Cardiac fibroblast (primary cell): Measurements from ENCODE around the gene CACNA1A.

Source experiments
- DNase-seq, 2 donors: peaks; one replicate each; pipeline versions ENCODE4 v3.0.0 to v3.0.0-alpha.2; 2010; ENCODE audit warnings: low read depth in 2 of 2
- H3K4me3 ChIP-seq, 2 donors: replicated peaks in 1 of 2; 1 replicate in 1 of 2; 2 replicates in 1 of 2; pipeline ENCODE4 v1.5.1; 2011; ENCODE audit warnings: low read depth in 2 of 2, low read length in 2 of 2, mild to moderate bottlenecking in 2 of 2, moderate library complexity in 1 of 2
- TF ChIP-seq, protein P1 (sequence below): IDR thresholded peaks from one replicate; pipeline ENCODE4 v1.5.1; 2011; ENCODE audit warnings: low read depth, mild to moderate bottlenecking, low read length, inconsistent platforms

CACNA1A gene

DNA sequence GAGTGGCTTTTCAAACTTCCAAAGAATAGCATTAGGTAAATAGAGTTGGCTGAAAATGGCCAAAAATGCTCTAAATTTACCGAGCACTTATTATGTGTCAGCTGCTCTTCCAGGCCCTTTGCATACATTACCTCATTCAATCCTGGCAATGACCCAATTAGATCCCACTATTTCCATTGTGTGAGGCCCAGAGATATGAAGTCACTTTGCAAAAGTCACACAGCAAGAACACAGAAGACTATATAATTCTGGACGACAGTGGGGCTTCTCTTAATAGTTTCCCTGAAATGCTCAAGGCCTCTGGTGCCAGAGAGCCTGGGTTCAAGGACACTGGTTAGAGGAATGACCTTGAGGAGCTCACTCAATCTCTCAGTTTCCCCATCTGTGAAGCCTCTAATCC, 209.3 kb downstream of the CACNA1A start:
- TF ChIP-seq, protein P1, sequence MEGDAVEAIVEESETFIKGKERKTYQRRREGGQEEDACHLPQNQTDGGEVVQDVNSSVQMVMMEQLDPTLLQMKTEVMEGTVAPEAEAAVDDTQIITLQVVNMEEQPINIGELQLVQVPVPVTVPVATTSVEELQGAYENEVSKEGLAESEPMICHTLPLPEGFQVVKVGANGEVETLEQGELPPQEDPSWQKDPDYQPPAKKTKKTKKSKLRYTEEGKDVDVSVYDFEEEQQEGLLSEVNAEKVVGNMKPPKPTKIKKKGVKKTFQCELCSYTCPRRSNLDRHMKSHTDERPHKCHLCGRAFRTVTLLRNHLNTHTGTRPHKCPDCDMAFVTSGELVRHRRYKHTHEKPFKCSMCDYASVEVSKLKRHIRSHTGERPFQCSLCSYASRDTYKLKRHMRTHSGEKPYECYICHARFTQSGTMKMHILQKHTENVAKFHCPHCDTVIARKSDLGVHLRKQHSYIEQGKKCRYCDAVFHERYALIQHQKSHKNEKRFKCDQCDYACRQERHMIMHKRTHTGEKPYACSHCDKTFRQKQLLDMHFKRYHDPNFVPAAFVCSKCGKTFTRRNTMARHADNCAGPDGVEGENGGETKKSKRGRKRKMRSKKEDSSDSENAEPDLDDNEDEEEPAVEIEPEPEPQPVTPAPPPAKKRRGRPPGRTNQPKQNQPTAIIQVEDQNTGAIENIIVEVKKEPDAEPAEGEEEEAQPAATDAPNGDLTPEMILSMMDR, result no peak
- DNase-seq, result no peak
- H3K4me3 ChIP-seq, result no peak overlapping the region

DNA sequence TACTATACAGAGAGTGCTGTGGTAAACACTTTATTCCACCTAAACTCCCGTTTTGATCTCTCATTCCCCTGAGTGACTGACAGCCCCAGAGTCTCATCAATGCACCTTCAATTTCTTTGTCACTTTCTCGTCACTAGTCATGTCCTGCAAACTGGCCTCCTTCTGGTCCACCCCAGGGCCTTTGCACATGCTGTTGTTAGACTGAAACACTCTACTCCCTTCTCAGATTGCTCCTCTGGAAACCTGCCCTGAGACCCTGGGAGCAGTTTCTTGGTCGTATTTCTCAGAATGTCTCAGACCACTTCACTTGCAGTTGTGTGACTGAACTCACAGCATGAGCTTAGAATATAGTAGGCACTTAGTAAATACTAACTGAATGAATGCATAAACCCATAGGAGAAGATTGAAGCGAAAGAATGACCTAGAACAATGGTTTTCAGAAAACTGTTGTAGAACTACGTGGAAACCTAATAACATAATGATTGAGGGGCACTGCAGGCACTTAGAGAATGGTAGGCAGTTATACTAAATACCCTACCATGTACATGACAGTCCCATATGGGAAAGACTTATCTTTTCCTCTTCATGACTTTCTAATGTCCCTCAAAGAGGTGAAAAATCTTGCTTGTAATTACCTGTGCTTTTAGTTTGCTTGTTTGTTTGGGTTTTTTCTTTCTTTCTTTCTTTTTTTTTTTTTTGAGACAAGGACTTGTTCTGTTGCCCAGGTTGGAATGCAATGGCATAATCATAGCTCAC, 211.3 kb downstream of the CACNA1A start:
- no peak for DNase-seq
- no peak overlapping the region for H3K4me3 ChIP-seq
- TF ChIP-seq, protein P1, result no peak

DNA sequence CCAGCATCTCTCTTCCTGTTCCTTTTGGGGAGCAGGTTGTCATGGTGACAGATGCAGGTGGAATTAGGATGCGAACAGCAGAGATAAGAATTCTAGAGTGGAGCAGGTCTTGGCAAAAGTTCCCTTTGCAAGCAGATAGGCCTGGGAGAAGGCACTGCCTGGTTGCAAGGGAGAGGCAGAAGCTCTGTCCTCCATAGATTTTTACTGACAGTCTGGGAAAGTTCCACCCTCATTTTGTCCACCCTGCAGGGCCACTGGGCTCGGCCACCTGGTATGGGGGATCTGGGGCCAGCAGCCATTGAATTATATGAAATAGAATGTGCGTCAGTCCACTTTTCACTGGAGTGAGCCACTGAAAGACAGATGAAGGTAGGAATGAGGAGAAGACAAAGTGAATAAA, 214.4 kb downstream of the CACNA1A start:
- no peak for DNase-seq
- TF ChIP-seq, protein P1, result no peak
- no peak overlapping the region for H3K4me3 ChIP-seq

DNA sequence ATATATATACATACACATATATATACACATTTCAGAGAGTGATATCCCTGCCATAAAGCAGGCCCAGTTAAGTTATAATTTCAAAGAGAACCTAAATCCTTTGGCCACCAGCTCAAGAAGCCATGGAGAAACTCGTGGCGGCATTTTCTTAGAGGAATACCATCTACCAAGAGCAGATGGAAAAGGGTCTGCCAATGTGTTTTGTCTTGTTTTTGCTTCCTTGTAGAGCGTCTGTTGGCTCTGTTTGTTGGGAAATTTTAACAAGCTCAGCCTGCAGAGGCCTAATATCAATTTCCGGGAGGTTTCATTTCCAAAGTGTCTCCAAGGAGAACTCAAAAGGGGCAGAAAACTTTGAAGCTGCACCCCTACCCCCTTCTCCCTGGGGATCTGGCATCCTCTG, 215.5 kb downstream of the CACNA1A start:
- no peak for DNase-seq
- TF ChIP-seq, protein P1, result no peak
- H3K4me3 ChIP-seq, result no peak overlapping the region

DNA sequence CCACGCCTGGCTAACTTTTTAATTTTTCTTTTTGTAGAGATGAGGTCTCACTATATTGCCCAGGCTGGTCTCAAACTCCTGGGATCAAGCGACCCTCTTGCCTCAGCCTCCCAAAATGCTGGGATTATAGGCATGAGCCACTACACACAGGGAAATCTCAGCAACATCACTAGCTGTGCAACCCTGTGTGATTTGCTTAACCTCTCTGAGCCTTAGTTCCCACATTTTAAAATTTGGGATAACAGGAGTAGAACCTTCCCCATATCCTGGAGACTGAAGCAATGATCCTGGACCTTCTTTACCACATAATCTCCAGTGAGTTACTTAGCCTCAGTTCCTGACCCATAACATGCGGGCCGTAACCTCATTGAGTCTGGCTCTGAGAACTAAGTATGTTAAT, 217.0 kb downstream of the CACNA1A start:
- TF ChIP-seq, protein P1, result no peak
- no peak overlapping the region for H3K4me3 ChIP-seq
- no peak for DNase-seq

DNA sequence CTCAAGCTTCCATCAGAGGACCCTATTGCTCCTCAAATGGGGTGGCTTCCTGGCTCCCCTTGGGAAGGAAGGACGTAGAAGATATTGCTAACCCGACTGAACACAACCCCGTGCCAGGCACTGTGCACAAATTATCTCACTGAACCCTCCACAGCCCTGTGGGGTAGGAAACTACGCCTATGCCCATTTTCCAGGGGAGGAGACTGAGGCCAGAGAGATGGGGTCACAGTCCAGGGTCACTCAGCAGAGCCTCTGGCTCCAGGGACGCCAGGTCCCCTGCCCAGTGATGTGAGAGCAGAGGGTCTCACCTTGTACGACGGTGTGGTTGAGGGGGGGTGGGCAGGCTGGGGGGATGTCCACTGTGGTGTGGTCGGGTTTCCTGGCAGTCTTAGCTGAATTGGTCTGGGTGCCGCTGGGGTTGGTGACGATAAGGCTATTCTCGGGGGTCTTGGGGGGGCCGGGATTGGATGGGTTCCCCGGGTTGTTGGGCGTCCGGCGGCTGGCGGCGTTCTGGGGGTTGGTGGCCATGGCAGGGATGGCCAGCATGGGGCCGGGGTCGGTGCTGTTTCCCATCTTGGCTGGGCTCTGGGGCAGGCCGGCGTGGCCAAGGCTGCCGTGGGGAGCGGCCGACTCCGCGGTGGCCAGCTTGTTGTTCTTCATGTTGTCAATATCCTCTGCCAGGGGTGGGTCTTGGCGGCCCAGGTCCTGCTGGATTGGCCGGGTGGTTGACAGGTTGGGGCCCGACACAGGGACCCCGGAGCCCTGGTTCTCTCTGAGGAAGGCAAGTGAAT, 219.9 kb downstream of the CACNA1A start:
- H3K4me3 ChIP-seq, result no peak overlapping the region
- TF ChIP-seq, protein P1, result no peak
- DNase-seq, result no peak
